BJ (cell line): ENCODE measurements around the gene IL37. TPM values are rescaled to one million over a fixed set of nuclear protein-coding genes. Genes with fewer than 3 reads are reported as not detected.

Source experiments
- CTCF ChIA-PET: fragments of 350-600 bp; formaldehyde crosslinking; extraction: SDS; loops from one replicate; lab custom pipeline; 2021; ENCODE audit warnings: antibody characterized with exemption, inconsistent platforms; lab: Yijun Ruan, JAX
- POLR2A ChIA-PET: fragments of 300-600 bp; sonication (Branson Sonifier 250); formaldehyde crosslinking; extraction: SDS; loops from one replicate; lab custom pipeline; 2021; ENCODE audit warnings: antibody characterized with exemption; lab: Charles Lee
- DNase-seq: peaks from one replicate; pipeline ENCODE4 v3.0.0-alpha.2; 2011; ENCODE audit warnings: low read depth
- H3K27me3 ChIP-seq: 2 replicates; pipeline ENCODE4 v1.6.0; 2011; ENCODE audit warnings: low read length; ENCODE audit not compliant: control insufficient read depth, insufficient read depth
- H3K36me3 ChIP-seq: 2 replicates; pipeline ENCODE4 v1.5.1; 2011; ENCODE audit warnings: low read length; ENCODE audit not compliant: control insufficient read depth, insufficient read depth
- H3K4me3 ChIP-seq: 2 replicates; pipeline ENCODE4 v1.5.1; 2011; ENCODE audit warnings: low read depth, mild to moderate bottlenecking, control low read depth, low read length
- polyA plus RNA-seq: library from polyadenylated mRNA; depleted of rRNA; stranded (reverse); fragments of >200 nt; gene quantifications from 2 replicates; pipeline ENCODE4 v1.2.3, GENCODE V29; 2011
- TF ChIP-seq, protein P1 (sequence below): IDR thresholded peaks from 2 replicates; pipeline ENCODE4 v1.5.1; 2011; ENCODE audit warnings: low read depth, mild to moderate bottlenecking, control low read depth, inconsistent platforms, low read length, moderate library complexity; ENCODE audit not compliant: insufficient read depth

IL37 gene
- polyA plus RNA-seq, 1 experiment, result not detected

DNA sequence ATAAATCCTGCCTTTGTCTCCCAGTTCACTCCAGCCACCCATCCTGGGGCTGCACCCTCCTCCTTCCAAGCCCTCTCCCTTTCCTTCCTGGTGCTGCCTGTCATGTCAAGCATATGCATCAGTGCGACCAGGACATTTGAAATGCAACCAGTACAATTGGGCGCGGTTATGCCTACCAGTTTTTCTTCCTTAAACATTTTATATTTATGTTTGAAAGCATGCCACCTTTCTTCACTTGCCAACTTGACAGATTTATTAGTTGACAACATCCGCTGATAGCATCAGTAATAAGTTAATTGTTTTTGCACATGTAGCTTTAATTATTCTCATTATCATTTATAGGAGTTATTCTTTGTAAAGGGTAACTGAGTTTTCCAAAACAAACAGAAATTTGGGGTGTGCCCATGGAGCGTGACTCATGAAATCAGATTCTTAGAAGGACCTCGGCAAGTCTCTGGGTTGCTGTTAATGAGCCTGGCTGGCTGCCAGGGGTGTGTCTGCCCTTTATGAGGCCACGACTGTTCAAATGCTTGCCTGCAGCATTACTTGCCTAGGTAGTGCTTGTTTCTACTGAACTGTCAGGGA, 41.6 kb upstream of the IL37 start:
- TF ChIP-seq, protein P1, sequence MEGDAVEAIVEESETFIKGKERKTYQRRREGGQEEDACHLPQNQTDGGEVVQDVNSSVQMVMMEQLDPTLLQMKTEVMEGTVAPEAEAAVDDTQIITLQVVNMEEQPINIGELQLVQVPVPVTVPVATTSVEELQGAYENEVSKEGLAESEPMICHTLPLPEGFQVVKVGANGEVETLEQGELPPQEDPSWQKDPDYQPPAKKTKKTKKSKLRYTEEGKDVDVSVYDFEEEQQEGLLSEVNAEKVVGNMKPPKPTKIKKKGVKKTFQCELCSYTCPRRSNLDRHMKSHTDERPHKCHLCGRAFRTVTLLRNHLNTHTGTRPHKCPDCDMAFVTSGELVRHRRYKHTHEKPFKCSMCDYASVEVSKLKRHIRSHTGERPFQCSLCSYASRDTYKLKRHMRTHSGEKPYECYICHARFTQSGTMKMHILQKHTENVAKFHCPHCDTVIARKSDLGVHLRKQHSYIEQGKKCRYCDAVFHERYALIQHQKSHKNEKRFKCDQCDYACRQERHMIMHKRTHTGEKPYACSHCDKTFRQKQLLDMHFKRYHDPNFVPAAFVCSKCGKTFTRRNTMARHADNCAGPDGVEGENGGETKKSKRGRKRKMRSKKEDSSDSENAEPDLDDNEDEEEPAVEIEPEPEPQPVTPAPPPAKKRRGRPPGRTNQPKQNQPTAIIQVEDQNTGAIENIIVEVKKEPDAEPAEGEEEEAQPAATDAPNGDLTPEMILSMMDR, result no peak
- DNase-seq, result peak; percentile 79
- Histone ChIP-seq H3K36me3 (no peaks in the 10 kb centered on the region), H3K4me3 (no peak overlapping the region), H3K27me3 (no peaks in the 10 kb centered on the region)
- ChIA-PET CTCF (interaction anchor here (0.6 to 1.7 kb wide), 2 partner anchors 16 to 121 kb away, joined by 3 to 8 read pairs; no protein-coding TSS in a partner anchor), POLR2A (no interaction called here)

DNA sequence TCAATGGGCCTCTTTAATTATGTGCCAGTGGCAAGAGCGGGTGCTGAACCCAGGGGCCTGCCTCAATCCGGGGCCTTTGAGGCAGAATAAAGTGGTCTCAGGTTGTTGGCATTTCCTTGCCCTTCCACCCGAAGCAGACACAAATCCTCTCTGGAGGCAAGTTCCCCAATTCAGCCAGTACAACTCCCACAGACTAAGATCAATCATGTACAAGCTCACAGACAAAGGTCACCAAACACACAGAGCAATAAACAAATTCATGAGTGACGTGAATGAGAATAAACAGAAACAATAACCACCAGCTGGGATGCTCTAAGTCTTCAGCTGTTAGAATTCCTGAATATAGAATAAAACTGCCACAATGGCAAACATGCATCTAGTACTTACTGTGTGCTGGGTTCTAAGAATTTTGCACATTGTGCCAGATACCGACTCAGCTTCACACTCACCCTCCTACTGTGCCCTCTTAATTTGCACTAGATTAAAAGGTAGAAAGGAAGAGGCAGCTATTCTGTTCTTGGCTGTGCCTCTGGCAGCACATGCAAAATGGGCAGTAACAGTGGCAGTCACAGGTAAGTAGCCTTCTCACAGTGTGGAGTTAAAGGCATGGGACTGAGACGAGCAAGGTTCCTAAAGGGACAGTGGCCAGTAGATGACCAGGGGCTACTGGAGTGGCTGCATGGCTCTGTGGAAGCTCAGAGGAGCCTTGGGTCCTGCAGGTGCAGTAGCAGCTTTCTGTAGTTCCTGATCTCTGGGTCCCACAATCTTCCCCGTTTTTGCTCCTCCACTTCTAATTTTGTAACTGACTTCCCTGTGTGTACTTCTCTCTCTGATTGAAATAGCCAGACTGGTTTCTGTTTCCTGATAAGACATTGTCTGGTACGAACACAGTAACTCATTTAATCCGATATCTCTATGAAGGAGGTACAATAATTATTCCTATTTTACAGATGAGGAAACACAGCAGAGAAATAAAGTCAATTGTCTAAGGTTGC, 39.8 kb upstream of the IL37 start:
- CTCF ChIA-PET, result interaction anchor here (0.9 kb wide), 1 partner anchor 11 kb away, joined by 3 read pairs; no protein-coding TSS in a partner anchor
- Histone ChIP-seq H3K4me3 (no peak overlapping the region), H3K36me3 (no peaks in the 10 kb centered on the region), H3K27me3 (no peaks in the 10 kb centered on the region)
- DNase-seq, result no peak
- TF ChIP-seq, protein P1, result no peak
- POLR2A ChIA-PET, result no interaction called here

GRCh38 chr2:112876257-112876970, 34.6 kb upstream of the IL37 start:
- ChIA-PET POLR2A (no interaction called here), CTCF (interaction anchor here (1.0 to 1.7 kb wide), 2 partner anchors 9 to 65 kb away, joined by 3 to 5 read pairs; no protein-coding TSS in a partner anchor)
- TF ChIP-seq, protein P1, result no peak
- no peaks in the 10 kb centered on the region for H3K36me3 ChIP-seq
- no peak overlapping the region for H3K4me3 ChIP-seq
- H3K27me3 ChIP-seq, result no peaks in the 10 kb centered on the region
- DNase-seq, result no peak

- TF ChIP-seq, protein P1, result no peak
- no peak for DNase-seq
- ChIA-PET POLR2A (no interaction called here), CTCF (interaction anchor here (1.0 to 1.7 kb wide), 2 partner anchors 8 to 65 kb away, joined by 3 to 5 read pairs; no protein-coding TSS in a partner anchor)
- no peaks in the 10 kb centered on the region for H3K27me3 ChIP-seq
- H3K4me3 ChIP-seq, result no peak overlapping the region
- no peaks in the 10 kb centered on the region for H3K36me3 ChIP-seq
Observed at GRCh38 chr2:112876971-112877361, 34.0 kb upstream of the IL37 start.
